ENCODE results near the gene WWC2.

GRCh38 chr4:183299464-183299863 is 200.4 kb downstream of the WWC2 start:
- TF ChIP-seq CTCF (conservative IDR thresholded peaks at IDR 0.05) (no peak), ZFX (IDR thresholded peaks at IDR 0.05) (no peak)

Measured in C4-2B (cell line).